NCI-H82 treated with DMSO at 0.1 percent for 48 hours (cell line): Measurements from ENCODE around the gene SKIC8.

Experiments
- DNase-seq: peaks from one replicate; lab custom pipeline; 2025; ENCODE audit not compliant: unreplicated experiment; lab: John Stamatoyannopoulos, UW

Gene SKIC8

GRCh38 chr15:78299101-78299930 lies at the start of gene SKIC8:
Gene SKIC8, minus strand, starts transcription at chr15:78299609. Its CDS starts 3,923 bp downstream, at chr15:78295686.
- DNase-seq = peak; percentile 83

DNA sequence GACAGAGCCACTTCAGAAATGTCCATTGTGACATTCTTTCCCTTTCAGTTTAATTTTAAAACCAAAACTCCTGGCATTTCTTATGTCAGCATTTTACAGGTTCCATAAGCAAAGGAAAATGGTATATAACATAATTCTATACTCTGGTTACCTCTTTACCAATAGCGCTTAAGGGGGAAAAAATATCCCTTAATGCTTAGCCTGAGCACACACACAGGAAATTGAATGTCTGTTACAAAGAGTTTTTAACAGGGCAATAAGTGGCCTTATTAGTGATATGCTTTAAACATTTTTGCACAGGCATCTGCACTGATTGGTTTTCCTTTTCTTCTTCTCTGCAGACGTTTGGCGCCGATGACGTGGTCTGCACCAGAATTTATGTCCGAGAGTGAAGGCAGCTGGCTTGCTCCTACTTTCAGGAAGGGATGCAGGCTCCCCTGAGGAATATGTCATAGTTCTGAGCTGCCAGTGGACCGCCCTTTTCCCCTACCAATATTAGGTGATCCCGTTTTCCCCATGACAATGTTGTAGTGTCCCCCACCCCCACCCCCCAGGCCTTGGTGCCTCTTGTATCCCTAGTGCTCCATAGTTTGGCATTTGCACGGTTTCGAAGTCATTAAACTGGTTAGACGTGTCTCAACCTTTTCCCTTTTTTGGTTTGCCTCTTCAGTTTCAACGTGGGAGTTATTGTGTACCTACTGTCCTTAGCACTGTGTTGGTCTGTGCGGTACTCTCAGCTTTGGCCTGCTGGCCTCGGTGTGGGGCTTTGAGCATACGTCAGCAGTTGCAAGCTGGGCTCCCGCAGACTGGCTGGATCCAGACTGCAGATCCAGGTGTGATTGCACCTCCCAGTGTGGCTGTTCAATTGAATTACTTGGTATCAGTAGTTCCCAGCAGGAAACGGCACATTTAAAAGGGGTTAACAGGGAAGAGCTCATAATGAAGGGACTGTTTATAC lies 48.5 kb upstream of the SKIC8 start:
- DNase-seq = no peak

- no peak for DNase-seq
These were observed 46.2 kb upstream of the SKIC8 start for GRCh38 chr15:78345396-78346125.

- no peak for DNase-seq
These were observed 44.1 kb upstream of the SKIC8 start for GRCh38 chr15:78343276-78344060.

DNA sequence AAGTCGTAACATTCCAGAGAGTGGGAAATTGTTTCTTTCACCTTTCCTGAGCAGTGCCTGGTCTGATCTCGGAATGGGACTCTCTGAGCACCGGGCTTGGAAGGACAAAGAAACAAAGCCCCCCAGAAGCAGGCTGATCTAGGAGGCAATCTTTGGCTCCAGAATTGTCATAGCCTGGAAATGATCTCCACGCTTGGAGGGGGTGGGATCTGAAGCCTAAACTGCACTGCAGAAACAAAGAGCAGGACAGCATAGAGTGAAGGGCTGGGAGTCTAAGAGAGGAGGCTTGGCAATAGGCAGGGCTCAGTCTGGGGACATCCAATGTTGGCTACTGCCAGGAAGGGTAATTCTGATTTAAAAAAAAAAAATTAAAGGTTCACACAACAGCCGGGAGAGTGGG lies 42.6 kb upstream of the SKIC8 start:
- DNase-seq = no peak

- DNase-seq = no peak
These were observed 41.9 kb upstream of the SKIC8 start for GRCh38 chr15:78341057-78341987.

DNA sequence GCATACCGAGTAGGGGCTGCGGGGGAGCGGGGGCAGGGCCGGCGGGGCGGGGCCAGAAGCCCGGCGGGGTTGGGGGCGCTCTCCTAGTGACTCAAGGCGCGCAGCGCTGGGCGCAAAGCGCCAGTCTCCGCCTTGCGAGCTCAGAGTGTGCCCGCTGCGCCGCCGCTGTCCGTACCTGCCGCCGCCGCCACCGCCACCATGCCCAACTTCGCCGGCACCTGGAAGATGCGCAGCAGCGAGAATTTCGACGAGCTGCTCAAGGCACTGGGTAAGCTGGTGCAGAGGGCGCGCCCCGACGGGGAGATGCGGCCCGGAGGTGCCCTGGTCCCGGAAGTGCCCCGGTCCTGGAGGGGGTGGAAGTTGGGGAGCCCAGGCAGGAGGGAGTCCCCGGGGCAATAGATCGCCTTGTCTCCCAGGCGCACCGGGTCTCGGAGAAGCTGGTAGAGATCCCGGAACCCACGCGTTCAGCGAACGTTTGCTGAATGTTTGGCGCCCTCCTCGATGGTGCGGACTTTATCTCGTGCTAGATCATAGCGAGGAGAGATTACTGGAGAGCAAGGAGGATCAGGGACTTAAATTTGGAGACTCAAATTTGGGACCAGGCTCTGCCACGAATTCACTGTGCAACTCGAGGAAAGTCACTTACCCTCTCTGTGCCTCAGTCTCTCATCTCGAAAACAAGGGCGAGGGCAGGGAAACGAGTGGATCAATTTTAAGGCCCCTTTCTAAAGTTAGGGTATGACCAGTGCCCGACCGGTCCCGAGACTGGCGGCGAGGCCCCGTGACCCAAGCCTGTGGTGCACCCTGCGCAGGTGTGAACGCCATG lies 41.0 kb upstream of the SKIC8 start, which contains the start of gene CRABP1:
Gene CRABP1 (plus strand): TSS at position 123 of the 826 bp plus-strand sequence. CDS start 76 bp downstream, at position 199.
- DNase-seq = no peak

- no peak for DNase-seq
These were observed 40.1 kb upstream of the SKIC8 start for GRCh38 chr15:78339559-78339958.

- no peak for DNase-seq
These were observed 39.4 kb upstream of the SKIC8 start for GRCh38 chr15:78338781-78339180.

DNA sequence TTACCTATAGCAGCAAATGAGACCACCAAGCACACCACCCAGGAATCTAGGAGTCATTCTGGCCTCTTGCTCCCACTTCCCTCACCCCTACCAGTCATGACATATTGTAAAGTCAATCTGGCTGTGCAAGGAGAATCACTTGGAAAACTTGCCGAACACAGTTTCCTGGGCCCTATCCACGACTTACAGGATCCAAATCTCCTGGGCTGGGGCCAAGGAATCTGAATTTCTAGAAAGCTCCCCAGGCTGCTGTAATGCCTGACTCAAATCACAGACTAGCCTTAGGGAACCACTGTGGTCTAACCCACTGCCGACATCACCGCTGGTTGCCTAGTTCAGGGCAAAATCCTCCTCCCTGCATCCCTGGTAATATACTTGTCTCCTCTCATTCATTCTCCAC lies 36.6 kb upstream of the SKIC8 start:
- DNase-seq = no peak

DNA sequence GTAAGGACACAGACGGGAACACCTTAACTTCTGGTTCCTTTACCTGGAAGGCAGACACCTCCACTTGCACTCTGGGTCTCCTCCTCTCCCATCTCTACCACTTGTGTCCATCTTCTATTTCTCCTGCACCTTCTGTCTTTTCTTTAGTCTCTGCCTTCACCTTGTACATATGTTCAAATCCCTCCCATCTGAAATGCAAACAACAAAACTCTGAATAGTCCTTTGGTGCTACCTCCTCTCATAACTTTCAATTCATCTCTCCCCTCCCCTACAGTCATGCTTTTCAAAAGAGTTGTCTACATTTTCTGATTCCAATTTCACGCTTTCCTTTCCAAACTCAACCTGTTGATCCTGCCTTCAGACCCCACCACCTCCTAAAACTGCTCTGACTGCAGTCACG lies 35.4 kb upstream of the SKIC8 start:
- DNase-seq = no peak

DNA sequence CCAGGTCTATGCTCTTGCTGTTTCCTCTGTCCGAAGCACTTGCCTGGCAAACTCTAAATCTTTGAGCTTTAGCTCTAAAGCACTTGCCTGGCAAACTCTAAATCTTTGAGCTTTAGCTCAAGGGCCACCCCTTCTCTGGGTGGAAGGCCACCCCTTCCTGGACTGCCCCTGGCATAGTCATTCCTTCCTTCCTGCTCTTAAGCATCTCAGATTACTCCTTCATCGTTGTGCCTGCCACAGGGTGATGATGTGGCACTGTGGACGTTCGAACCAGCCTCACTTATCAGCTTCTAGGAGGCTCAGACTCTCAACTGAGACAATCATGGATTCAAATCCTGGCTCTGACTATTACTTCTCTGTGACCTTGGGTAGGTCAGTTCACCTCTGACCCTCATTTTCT lies 30.2 kb upstream of the SKIC8 start:
- DNase-seq = no peak

DNA sequence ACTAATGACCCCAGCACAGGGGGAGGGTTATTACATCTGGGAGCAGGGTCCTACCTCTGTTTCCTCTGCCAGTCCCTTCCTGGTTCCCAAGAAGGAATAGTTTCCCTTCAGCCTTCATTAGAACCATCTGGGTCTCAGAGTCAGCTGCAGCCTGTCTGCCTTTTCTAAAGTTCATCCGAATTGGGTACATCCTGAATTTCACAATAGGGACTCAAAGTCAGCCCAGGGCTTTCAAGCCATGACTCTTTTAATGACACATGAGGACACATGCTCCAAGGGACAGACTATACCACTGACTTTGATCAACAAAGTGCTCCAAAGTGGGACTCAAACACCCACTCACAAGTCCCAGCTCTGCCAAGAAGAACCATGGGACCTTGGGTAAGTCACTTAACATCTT lies 28.1 kb upstream of the SKIC8 start:
- no peak for DNase-seq

GRCh38 chr15:78325092-78325843 lies 25.9 kb upstream of the SKIC8 start:
- DNase-seq = no peak

DNA sequence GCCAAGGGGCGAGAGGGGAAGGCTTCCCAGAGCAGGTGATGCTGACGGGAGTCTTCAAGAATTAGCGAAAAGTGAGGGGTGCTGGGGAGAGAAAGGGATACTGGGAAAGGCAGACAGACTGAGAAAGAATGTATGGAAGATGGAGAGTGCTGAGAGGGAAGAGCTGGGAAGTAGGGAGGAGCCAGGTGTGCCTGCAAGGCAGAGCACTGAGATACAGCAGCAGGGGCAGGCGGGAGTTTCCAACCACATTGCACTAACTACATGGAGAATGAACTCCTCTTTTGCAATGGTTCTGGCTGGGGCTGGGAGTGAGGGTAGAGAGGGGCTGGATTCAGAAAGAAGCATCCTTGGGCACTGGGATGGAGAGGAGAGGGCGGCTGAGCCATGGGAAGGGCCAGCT lies 24.7 kb upstream of the SKIC8 start:
- no peak for DNase-seq

DNA sequence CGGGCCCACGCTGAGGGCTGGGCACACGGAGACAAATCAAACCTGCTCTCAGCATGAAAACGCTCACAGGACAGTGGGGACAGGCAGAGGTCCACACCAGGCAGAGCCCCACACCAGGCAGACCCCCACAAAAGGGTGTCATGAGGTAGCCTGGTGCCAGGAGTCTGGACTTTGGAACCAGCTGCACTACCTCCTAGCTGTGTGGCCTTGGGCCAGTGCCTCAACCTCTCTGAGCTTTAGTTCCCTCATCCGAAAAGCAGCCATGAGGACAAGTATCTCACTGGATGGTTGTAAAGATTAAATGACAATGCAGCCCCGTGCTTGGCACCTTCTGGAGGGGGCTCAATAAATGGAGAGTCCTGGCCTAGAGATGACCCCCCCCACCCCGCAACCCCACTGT lies 24.3 kb upstream of the SKIC8 start:
- no peak for DNase-seq

GRCh38 chr15:78322724-78323521 lies 23.5 kb upstream of the SKIC8 start:
- no peak for DNase-seq
